ENCODE results near the gene PEX10. TPM values are rescaled to one million over a fixed set of nuclear protein-coding genes. Genes with fewer than 3 reads are reported as not detected.

PEX10 gene
- total RNA-seq, 4 donors from 2014 or later = 19.2 to 25.7 (median 22.6) TPM

GRCh38 chr1:2392686-2393085 is 19.7 kb downstream of the PEX10 start:
- no peaks in the 10 kb centered on the region for H3K9me3 ChIP-seq
- DNase-seq (no peak), ATAC-seq (no peak)
- no peak for TF ChIP-seq CTCF (IDR thresholded peaks at IDR 0.05 in 4 of 5, conservative IDR thresholded peaks at IDR 0.05 in 1 of 5)
- TF ChIP-seq POLR2A (IDR thresholded peaks at IDR 0.05) = no peak
- in situ Hi-C loops (cut with MboI; ENCODE audit: low sequenced_read_pairs in 4 of 4) = loop anchor here in 2 of 4 donors (5.0 to 10.0 kb wide), 2 partner anchors 195 to 198 kb away; partner anchors contain the start of gene FAAP20 (in 1 of the 2)
- intact Hi-C loops (cut with DNase I; ENCODE audit: low total_unique reads) = no loop called here
- peak overlapping the region; percentile 64 to 90 (median 85) for H3K27ac ChIP-seq
- peak overlapping the region; percentile 66 to 86 (median 80) for H3K4me3 ChIP-seq
- peaks cover 0 to 20% of the 10 kb centered on the region in 2 donors for H3K36me3 ChIP-seq
- peaks cover 27 to 33% of the 10 kb centered on the region in 2 donors for H3K4me1 ChIP-seq
- H3K27me3 ChIP-seq = no peaks in the 10 kb centered on the region

GRCh38 chr1:2391931-2392509 is 20.3 kb downstream of the PEX10 start:
- intact Hi-C loops (cut with DNase I; ENCODE audit: low total_unique reads) (loop anchor here (1.0 kb wide), 2 partner anchors 20 to 136 kb away; partner anchors contain the start of gene PEX10), in situ Hi-C loops (cut with MboI; ENCODE audit: low sequenced_read_pairs in 4 of 4) (loop anchor here in 2 of 4 donors (5.0 to 10.0 kb wide), 2 partner anchors 195 to 197 kb away; partner anchors contain the start of gene FAAP20 (in 1 of the 2))
- ATAC-seq (peak; percentile 13 to 30), DNase-seq (no peak)
- Histone ChIP-seq H3K4me1 (peaks cover 27 to 33% of the 10 kb centered on the region in 2 donors), H3K27me3 (no peaks in the 10 kb centered on the region), H3K36me3 (peaks cover 0 to 14% of the 10 kb centered on the region in 2 donors), H3K9me3 (no peaks in the 10 kb centered on the region), H3K4me3 (peak overlapping the region; percentile 66 to 86 (median 80)), H3K27ac (peak overlapping the region; percentile 64 to 90 (median 85))
- TF ChIP-seq POLR2A (IDR thresholded peaks at IDR 0.05) (no peak), CTCF (IDR thresholded peaks at IDR 0.05 in 4 of 5, conservative IDR thresholded peaks at IDR 0.05 in 1 of 5) (no peak)

GRCh38 chr1:2391041-2391930 is 21.1 kb downstream of the PEX10 start, which contains the start of the genes MORN1 and RER1:
MORN1 (minus strand) TSS chr1:2391554; CDS start chr1:2391533, 21 bp downstream.
RER1 (plus strand) TSS chr1:2391841; CDS start chr1:2395791, 3,950 bp downstream.
- DNase-seq = peak; percentile 98
- no peak for TF ChIP-seq CTCF (IDR thresholded peaks at IDR 0.05 in 4 of 5, conservative IDR thresholded peaks at IDR 0.05 in 1 of 5)
- TF ChIP-seq POLR2A (IDR thresholded peaks at IDR 0.05) = peak; percentile 82 to 96
- Histone ChIP-seq H3K4me1 (peaks cover 27 to 33% of the 10 kb centered on the region in 2 donors), H3K27me3 (no peaks in the 10 kb centered on the region), H3K4me3 (peak within 1 kb of the TSS; percentile 77 to 86 (median 84)), H3K36me3 (peaks cover 0 to 6% of the 10 kb centered on the region in 2 donors), H3K27ac (peak within 1 kb of the TSS; percentile 67 to 90 (median 85)), H3K9me3 (no peaks in the 10 kb centered on the region)
- intact Hi-C loops (cut with DNase I; ENCODE audit: low total_unique reads) = loop anchor here (1.0 kb wide), 2 partner anchors 21 to 137 kb away; partner anchors contain the start of gene PEX10
- peak; percentile 97 to 99 for ATAC-seq
- in situ Hi-C loops (cut with MboI; ENCODE audit: low sequenced_read_pairs in 4 of 4) = loop anchor here in 2 of 4 donors (5.0 to 10.0 kb wide), 2 partner anchors 194 to 196 kb away; partner anchors contain the start of gene FAAP20 (in 1 of the 2)

- Histone ChIP-seq H3K27ac (peak overlapping the region in 1 of 4 donors; percentile 18), H3K36me3 (no peaks in the 10 kb centered on the region), H3K4me3 (no peak overlapping the region), H3K9me3 (no peaks in the 10 kb centered on the region), H3K27me3 (no peaks in the 10 kb centered on the region), H3K4me1 (peaks cover 27 to 30% of the 10 kb centered on the region in 2 donors)
- in situ Hi-C loops (cut with MboI; ENCODE audit: low sequenced_read_pairs in 4 of 4) (loop anchor here (5.0 to 10.0 kb wide), 2 partner anchors 192 to 195 kb away; partner anchors contain the start of gene FAAP20 (in 2 of the 4)), intact Hi-C loops (cut with DNase I; ENCODE audit: low total_unique reads) (no loop called here)
- ATAC-seq = no peak
- no peak for DNase-seq
- TF ChIP-seq POLR2A (IDR thresholded peaks at IDR 0.05) (no peak), CTCF (IDR thresholded peaks at IDR 0.05 in 4 of 5, conservative IDR thresholded peaks at IDR 0.05 in 1 of 5) (no peak)
Measured at GRCh38 chr1:2389644-2390043, 22.7 kb downstream of the PEX10 start.

Measured in gastrocnemius medialis (tissue), 4 donors.